ENCODE data around the gene IL9.

IL9 gene

DNA sequence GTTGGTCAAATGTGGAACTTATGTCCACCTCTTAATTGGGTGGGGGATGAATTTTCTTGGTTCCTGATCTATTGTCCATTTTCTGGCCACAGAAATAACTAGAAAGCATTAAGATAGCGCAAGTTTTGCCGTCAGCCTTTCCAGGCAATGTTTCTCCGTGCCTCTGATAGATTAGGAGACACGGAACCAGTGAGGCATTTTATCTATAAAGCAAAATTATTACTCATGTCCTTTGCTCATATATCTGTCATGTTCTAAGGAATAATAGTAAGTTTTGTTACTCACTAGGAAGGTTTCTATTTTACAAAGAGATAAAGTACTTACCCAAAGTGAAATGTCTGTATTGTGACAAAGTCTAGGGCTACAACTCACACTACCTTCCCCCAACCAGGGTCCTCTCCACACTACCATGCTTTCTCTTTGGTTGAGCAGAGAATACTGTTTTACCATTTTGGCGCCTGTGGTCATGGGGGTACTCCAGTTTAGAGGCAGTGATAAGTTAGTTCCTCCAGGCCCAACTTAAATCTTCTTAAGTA is 19.9 kb upstream of the IL9 start:
- no peak for TF ChIP-seq JUND (IDR thresholded peaks at IDR 0.05; ENCODE audit: low read depth)
- DNase-seq (ENCODE audit: low read depth in 1 of 2, low spot score in 1 of 2): no peak
- in situ Hi-C loops (cut with HindIII; ENCODE audit: low pct_unique_long_range_greater_than_20kb, low sequenced_read_pairs): no loop called here

DNA sequence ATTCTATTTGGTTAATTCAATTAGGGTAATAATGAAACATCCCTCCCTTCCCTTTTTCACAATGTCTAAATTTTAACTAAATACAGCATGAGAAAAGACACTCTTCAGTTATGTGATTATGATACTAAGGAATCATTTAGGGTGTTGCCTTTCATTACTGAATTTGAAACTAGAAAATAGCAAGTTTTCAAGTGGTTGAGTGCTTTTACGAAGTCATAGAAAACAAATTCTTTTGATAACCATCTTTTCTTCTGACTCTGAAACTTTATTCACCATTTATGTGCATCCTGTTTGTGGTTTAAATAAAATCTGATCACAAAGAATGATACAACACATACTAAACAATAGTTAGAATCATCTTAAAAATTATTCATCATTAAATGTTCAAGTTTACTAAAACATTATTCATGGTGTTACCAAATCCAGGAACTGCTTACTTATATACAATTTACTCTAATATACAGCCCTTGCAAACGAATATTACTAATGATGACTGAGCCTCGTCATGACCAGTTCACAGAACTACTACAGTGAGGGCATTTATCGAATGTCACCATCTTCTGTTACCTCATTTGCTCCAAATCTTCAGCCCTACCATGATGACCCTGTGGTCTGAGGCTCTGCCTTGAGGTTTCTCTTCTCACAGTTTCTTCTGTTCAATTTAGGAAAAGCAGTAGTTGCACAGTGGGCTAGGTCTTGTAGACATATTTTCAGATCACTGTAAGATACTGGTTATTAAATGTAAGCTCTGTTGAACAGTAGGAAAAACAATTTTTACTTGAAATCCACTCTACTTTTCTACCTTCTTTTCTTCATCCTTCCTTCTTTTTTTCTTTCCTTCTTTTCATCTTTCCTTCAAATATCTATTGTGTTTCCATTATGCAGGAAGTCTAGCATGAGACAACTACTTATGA is 18.3 kb upstream of the IL9 start:
- in situ Hi-C loops (cut with HindIII; ENCODE audit: low pct_unique_long_range_greater_than_20kb, low sequenced_read_pairs): no loop called here
- DNase-seq (ENCODE audit: low read depth in 1 of 2, low spot score in 1 of 2): no peak
- no peak for TF ChIP-seq JUND (IDR thresholded peaks at IDR 0.05; ENCODE audit: low read depth)

DNA sequence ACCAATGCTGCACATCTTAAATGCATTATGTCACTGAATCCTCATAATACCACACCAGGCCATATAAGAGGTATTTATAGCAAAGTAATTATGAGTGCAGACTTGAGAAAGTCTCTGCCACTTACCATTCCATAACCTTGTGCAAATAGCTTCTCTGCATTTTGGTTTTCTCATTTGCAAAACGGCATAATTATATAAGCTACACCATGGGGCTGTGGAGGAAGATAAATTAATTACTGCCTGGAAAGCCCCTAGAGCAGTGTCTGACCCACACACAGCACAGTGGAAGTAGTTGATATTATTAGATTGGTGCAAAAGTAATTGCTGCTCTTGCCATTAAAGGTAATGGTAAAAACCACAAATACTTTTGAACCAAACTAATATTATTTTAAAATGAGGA is 9.5 kb upstream of the IL9 start:
- no peak for TF ChIP-seq JUND (IDR thresholded peaks at IDR 0.05; ENCODE audit: low read depth)
- DNase-seq (ENCODE audit: low read depth in 1 of 2, low spot score in 1 of 2): no peak
- in situ Hi-C loops (cut with HindIII; ENCODE audit: low pct_unique_long_range_greater_than_20kb, low sequenced_read_pairs): no loop called here

DNA sequence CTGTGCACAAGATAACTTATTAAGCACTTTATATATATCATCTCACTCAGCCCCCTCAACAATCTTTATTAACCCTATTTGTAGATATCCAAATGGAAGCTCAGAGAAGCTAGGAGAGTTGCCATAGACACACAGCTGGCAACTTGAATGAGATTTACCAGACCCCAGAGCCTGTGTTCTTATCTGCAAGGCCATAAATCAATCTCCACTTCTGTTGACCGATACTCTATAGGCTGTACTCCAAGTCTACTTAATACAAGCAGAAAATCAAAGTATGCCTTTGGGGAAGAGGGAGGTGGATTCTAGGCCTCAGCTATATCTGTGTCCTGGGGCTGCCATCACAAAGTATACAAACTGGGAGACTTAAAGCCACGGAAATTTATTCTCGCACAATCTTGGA is 6.0 kb upstream of the IL9 start:
- TF ChIP-seq JUND (IDR thresholded peaks at IDR 0.05; ENCODE audit: low read depth): no peak
- no peak for DNase-seq (ENCODE audit: low read depth in 1 of 2, low spot score in 1 of 2)
- in situ Hi-C loops (cut with HindIII; ENCODE audit: low pct_unique_long_range_greater_than_20kb, low sequenced_read_pairs): no loop called here

DNA sequence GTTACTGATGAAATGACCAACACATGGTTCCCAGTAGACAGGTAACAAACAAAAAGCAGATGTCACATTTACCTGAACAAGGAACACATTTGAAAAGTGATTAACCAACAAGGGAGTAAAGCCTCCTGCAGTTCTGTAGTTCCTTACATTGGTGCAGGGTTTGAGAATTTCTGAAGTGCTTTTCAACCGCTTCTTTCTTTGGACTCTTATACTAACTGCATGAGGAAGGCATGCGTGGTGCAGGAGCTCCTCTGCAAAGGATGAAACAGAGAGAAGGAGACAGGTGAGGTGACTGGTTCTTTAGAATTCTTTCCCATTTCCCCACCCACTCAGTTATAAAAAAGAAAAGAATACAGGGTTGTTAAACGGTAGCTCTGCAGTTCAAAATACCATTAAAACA is 4.6 kb upstream of the IL9 start:
- no peak for DNase-seq (ENCODE audit: low read depth in 1 of 2, low spot score in 1 of 2)
- in situ Hi-C loops (cut with HindIII; ENCODE audit: low pct_unique_long_range_greater_than_20kb, low sequenced_read_pairs): no loop called here
- TF ChIP-seq JUND (IDR thresholded peaks at IDR 0.05; ENCODE audit: low read depth): no peak

DNA sequence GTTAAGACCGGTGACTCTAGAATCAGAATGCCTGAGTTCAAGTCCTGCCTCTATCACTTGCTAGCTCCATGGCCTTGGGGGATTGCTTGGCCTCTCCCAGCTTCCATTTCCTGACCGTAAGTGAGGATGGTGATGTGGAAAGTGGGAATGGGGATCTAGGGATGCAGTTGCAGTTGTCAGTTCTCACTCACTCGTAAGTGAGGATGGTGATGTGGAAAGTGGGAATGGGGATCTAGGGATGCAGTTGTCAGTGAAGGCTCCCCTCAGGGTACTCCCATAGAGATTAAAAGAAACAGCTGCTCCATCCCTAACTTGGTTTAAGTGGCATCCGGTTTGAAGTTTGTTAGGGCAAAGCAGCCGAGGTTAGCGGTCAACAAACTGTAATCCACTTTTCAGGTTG is 3.0 kb upstream of the IL9 start:
- in situ Hi-C loops (cut with HindIII; ENCODE audit: low pct_unique_long_range_greater_than_20kb, low sequenced_read_pairs): no loop called here
- DNase-seq (ENCODE audit: low read depth in 1 of 2, low spot score in 1 of 2): no peak
- TF ChIP-seq JUND (IDR thresholded peaks at IDR 0.05; ENCODE audit: low read depth): no peak

DNA sequence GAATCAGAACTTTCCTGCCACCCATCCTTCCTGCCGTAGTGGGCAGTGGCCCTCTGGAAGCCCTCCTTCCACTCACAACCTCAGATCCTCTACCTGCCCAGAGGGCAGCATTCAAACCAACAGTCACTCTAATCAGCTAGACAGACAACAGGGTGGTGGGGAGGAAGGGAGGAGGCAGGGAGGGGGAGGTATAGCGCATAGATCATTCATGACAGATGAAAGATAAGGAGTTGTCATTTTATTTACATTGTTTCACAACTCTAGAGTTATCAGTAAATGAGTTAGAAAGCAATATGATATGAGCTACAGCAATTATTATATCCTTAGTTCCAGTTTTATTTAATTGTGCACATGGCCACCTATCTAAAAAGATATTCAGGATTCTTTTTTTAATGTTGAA is 852 bp downstream of the IL9 start:
- in situ Hi-C loops (cut with HindIII; ENCODE audit: low pct_unique_long_range_greater_than_20kb, low sequenced_read_pairs): no loop called here
- no peak for DNase-seq (ENCODE audit: low read depth in 1 of 2, low spot score in 1 of 2)
- TF ChIP-seq JUND (IDR thresholded peaks at IDR 0.05; ENCODE audit: low read depth): no peak

DNA sequence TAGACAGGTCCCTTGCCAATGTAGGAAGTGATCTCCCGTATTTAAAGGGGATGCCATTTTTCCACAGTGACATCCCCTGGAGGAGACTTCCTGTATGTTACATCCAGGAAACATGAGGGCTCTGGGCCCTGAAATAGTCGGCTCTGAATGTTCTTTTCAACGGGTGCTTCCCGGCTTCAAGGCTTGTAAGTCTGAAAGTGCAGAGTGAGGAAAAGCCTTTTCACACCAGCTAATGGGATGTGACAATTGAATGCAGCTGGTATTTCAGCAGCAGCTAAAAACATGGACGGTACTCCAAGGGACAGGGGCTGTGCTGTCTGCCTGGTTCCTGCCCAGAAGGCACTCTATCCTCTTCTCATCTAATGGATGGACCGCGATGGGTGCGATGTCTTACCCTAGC is 1.4 kb downstream of the IL9 start:
- in situ Hi-C loops (cut with HindIII; ENCODE audit: low pct_unique_long_range_greater_than_20kb, low sequenced_read_pairs): no loop called here

DNA sequence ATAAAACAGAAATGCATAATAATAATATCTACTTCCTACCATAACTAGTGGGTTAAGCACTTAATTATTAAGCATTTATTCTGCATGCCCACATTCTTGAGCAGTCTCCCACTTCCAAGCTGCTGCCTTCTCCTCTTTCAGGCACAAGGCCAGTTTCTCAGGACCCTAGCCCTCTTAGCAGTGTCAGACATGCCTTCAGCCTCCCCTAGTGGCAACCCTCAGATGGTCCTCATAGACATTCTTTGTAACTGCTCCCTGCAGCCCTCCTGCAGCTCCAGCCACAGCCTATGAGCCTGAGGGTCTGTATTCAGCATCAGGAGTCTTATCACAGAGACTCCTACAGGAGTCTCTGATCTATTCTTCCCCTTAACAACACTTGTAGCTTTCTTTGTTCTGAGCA is 3.9 kb downstream of the IL9 start:
- no peak for DNase-seq (ENCODE audit: low read depth in 1 of 2, low spot score in 1 of 2)
- in situ Hi-C loops (cut with HindIII; ENCODE audit: low pct_unique_long_range_greater_than_20kb, low sequenced_read_pairs): no loop called here

More for the DNA sequence above, 1.4 kb downstream of the IL9 start:
- no peak for DNase-seq (ENCODE audit: low read depth in 1 of 2, low spot score in 1 of 2)
- TF ChIP-seq JUND (IDR thresholded peaks at IDR 0.05; ENCODE audit: low read depth): no peak

DNA sequence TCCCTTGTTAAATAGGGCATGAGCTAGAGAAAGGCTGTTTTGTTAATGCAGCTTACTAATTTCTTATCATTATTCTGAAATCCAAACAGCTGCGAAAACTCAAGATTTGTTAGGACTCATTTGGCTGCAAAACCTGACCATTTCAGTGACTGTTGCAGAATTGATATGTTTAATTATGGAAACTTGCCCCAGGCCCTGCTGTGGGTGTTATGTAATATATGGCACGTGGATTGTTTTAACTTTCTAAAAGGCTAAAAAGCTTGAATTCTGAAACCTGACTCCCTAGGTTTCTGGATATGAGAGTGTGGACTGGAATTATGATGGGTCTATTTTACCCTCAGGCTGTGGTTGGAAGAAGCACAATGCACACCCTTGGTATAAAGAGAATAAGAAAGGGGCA is 4.4 kb downstream of the IL9 start:
- no peak for TF ChIP-seq JUND (IDR thresholded peaks at IDR 0.05; ENCODE audit: low read depth)
- in situ Hi-C loops (cut with HindIII; ENCODE audit: low pct_unique_long_range_greater_than_20kb, low sequenced_read_pairs): no loop called here
- no peak for DNase-seq (ENCODE audit: low read depth in 1 of 2, low spot score in 1 of 2)

More for the DNA sequence above, 3.9 kb downstream of the IL9 start:
- TF ChIP-seq JUND (IDR thresholded peaks at IDR 0.05; ENCODE audit: low read depth): no peak

DNA sequence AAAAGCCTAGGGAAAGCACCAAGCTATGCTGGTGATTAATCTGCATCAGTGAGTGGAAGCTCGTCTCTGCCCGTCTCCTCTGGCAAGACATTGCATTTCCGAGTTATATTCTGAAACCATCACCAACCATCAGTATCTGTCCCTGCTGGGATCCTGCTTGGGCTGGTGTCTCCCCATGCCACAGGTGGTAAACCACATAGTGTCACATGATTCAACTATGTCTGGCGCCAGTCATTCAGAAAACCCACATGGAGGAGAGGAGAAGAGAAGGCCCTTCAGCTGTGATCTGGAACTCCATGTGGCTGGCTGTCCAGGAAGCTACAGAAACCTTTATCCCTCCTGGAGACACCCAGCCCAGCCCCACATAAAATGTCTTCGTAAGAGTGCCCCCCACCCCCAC is 4.8 kb downstream of the IL9 start:
- in situ Hi-C loops (cut with HindIII; ENCODE audit: low pct_unique_long_range_greater_than_20kb, low sequenced_read_pairs): no loop called here
- TF ChIP-seq JUND (IDR thresholded peaks at IDR 0.05; ENCODE audit: low read depth): no peak
- no peak for DNase-seq (ENCODE audit: low read depth in 1 of 2, low spot score in 1 of 2)

DNA sequence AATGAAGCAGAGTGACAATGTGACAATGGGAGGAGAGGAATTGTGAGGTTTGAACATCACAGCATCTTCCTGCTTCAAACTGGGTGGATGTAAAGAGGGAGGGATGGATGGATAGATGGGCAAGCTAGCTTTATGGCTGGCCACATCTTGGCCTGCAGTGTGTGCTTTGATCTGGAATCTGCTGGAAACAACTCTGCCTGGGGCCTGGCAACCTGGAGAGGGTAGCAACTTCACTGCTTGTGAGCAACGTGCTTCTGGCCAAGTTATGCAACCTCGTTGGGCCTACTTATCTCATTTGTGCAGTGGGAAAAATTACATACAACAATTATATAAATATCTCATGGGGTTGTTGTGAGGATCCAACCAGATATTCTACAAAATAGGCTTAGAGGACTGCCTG is 5.3 kb downstream of the IL9 start:
- in situ Hi-C loops (cut with HindIII; ENCODE audit: low pct_unique_long_range_greater_than_20kb, low sequenced_read_pairs): no loop called here
- no peak for TF ChIP-seq JUND (IDR thresholded peaks at IDR 0.05; ENCODE audit: low read depth)
- no peak for DNase-seq (ENCODE audit: low read depth in 1 of 2, low spot score in 1 of 2)

DNA sequence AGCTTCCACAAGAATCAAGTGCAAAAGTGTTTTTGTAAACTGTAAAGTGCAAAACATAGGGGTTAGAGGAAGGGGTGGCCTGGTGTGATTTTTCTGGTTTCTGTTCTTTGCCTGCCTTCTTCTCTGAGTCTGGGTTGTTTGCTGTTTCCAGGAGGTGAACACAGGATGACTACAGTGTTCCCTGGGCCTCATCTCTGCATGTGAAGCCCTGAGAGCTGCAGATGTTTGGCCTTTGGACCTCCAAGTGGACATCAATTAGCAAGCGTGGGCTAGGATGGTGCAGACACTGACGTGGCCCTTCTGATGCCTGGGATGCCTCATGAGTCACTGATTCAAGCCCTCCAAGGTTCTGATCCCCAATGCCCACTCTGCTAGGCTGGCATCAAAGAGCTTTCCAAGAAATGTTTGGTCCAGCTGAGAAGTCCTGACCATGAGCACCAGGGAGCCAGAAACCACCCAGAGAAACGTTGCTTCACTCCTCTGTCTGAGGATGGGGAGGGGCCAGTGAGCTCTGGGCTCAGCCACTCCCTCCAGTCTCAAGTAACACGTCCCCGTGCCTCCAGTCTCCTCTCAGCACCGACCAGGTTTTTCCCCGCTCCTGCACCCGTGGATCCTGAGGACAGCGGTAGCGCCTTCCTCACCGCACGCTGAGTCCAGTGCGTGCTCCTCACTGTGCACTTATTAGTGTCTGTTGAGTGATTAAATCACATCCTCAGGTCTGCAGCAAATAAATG is 7.6 kb downstream of the IL9 start:
- DNase-seq (ENCODE audit: low read depth in 1 of 2, low spot score in 1 of 2): peak in 1 of 2 experiments; percentile 61
- TF ChIP-seq JUND (IDR thresholded peaks at IDR 0.05; ENCODE audit: low read depth): no peak
- in situ Hi-C loops (cut with HindIII; ENCODE audit: low pct_unique_long_range_greater_than_20kb, low sequenced_read_pairs): no loop called here
